Heart right ventricle (tissue), 16 donors: ENCODE data around the gene OTP. TPM values are rescaled to one million over a fixed set of nuclear protein-coding genes. Genes with fewer than 3 reads are reported as not detected.

Experiments
- ATAC-seq, 8 donors: fragments of 200-7000 bp; cut with Tn5 transposase; one replicate each; pipeline ENCODE4 v1.9.1; 2020; ENCODE audit warnings: mild to moderate bottlenecking in 8 of 8, moderate library complexity in 8 of 8, moderate number of reproducible peaks in 1 of 8
- DNase-seq, 2 donors: peaks; one replicate each; pipeline ENCODE4 v3.0.0-alpha.2; 2020
- H3K27ac ChIP-seq, 10 donors: fragments of 200-600 bp; sonication (generic) in 2 of 10; one replicate each; pipeline versions ENCODE4 v1.5.0 to v1.8.0; 2020 to 2022; ENCODE audit warnings: mild to moderate bottlenecking in 3 of 10
- H3K27me3 ChIP-seq, 7 donors: fragments of 200-600 bp; one replicate each; pipeline ENCODE4 v1.8.0; 2021 to 2022; ENCODE audit warnings: mild to moderate bottlenecking in 2 of 7
- H3K36me3 ChIP-seq, 9 donors: fragments of 200-600 bp; sonication (generic) in 1 of 9; one replicate each; pipeline versions ENCODE4 v1.5.0 to v1.8.0; 2020 to 2022; ENCODE audit warnings: mild to moderate bottlenecking in 2 of 9
- H3K4me1 ChIP-seq, 9 donors: fragments of 200-600 bp; sonication (generic) in 1 of 9; one replicate each; pipeline versions ENCODE4 v1.5.0 to v1.8.0; 2020 to 2022; ENCODE audit warnings: mild to moderate bottlenecking in 4 of 9
- H3K4me3 ChIP-seq, 10 donors: fragments of 200-600 bp; sonication (generic) in 2 of 10; one replicate each; pipeline versions ENCODE4 v1.5.0 to v1.8.0; 2020 to 2022; ENCODE audit warnings: mild to moderate bottlenecking in 7 of 10, moderate library complexity in 2 of 10
- H3K9me3 ChIP-seq, 11 donors: fragments of 200-600 bp in 10 of 11; sonication (generic) in 2 of 11; one replicate each; pipeline versions ENCODE4 v1.5.0 to v1.8.0; 2013 to 2022; ENCODE audit warnings: mild to moderate bottlenecking in 2 of 11, control low read depth in 1 of 11, moderate library complexity in 1 of 11
- CTCF ChIP-seq, 9 donors: fragments of 200-600 bp; sonication (generic) in 2 of 9; IDR thresholded peaks; one replicate each; pipeline versions ENCODE4 v1.5.0 to v1.8.0; 2021 to 2022; ENCODE audit warnings: antibody characterized with exemption in 9 of 9, mild to moderate bottlenecking in 5 of 9, moderate library complexity in 1 of 9
- WGBS, 2 donors: extraction: QIAGEN DNeasy Blood & Tissue Kit; methylation state at CpG; one replicate each; pipeline ENCODE4 v1.1.7; 2013; ENCODE audit warnings: inconsistent platforms in 1 of 2; 5-methylcytosine and 5-hydroxymethylcytosine counted together
- intact Hi-C, 10 donors: fragments of 100-400 bp; cut with DNase I; formaldehyde crosslinking; loops; one replicate each; pipeline versions ENCODE4 v1.11.1 to v1.14.2; 2022
- polyA plus RNA-seq, 2 donors: library from polyadenylated mRNA; stranded (reverse); fragments of 200-250 nt; gene quantifications; one replicate each; pipeline ENCODE4 v1.2.3, GENCODE V29; 2013
- total RNA-seq, 10 donors: library from RNA; stranded (reverse); fragmentation: NEBNext Ultra II Directional in 3 of 10; extraction: Animal tissue kit (Norgen Biotek cat#: 25700) in 3 of 10; gene quantifications; one replicate each; pipeline versions ENCODE4 v1.2.1 to v1.2.4, GENCODE V29; 2021 to 2023
- donor health status: Arrhythmogenic right ventricular cardiomyopathy.
- donor health status: ischemic (EF 13 %, LVEDD 7.1; RV severe dilation, severe dysfunction).
- donor health status: healthy with polysubstance abuse.
- donor health status: DM: no; HTN: yes; CAD: no.
- donor health status: DM: no; HTN: no; CAD: no.
- donor health status: ischemic (EF 25% LVEDD 6.9; RV normal size, moderate dysfunction).
- donor health status: ischemic (EF 25% LVEDD 5.7; RV mildly dilated, moderate dysfunction).
- donor health status: healthy.
- donor health status: DM: yes; HTN: yes; CAD: no.
- donor health status: Ischemic cardiomyopathy.
- donor health status: ischemic (EF 35%, LVEDD 5.7; RV mildly dilated, moderate dysfunction).
- donor health status: nonischemic (EF 11% LVEDD 7.7; RV severe dilation, severe dysfunction).
- donor health status: DM: yes; HTN: yes; CAD: no.
- donor health status: PGD.
- donor health status: ischemic (EF 29% LVEDD 5.4; RV normal size, mild dysfunction).
- donor health status: nonischemic (EF 23%, LVEDD 6.1; RV moderate dilation, normal function).

The OTP gene
- total and polyA plus RNA-seq, 12 donors = not detected

GRCh38 chr5:77635917-77636640 is 2.4 kb downstream of the OTP start:
- intact Hi-C loops = no loop called here
- Histone ChIP-seq H3K4me1 (peaks cover 2 to 44% (median 20%) of the 10 kb centered on the region in 9 donors), H3K27ac (no peak overlapping the region), H3K4me3 (no peak overlapping the region), H3K36me3 (no peaks in the 10 kb centered on the region), H3K9me3 (no peaks in the 10 kb centered on the region), H3K27me3 (peaks cover 57 to 100% (median 100%) of the 10 kb centered on the region in 7 donors)
- ATAC-seq (no peak), DNase-seq (no peak)
- 5 to 6% methylated on average over 30 of the region's 30 CpGs for WGBS, 2 donors
- no peak for TF ChIP-seq CTCF (IDR thresholded peaks at IDR 0.05)

GRCh38 chr5:77635067-77635916 is 3.2 kb downstream of the OTP start:
- H3K9me3 ChIP-seq = no peaks in the 10 kb centered on the region
- TF ChIP-seq CTCF (IDR thresholded peaks at IDR 0.05) = no peak
- H3K27me3 ChIP-seq = peaks cover 50 to 100% (median 100%) of the 10 kb centered on the region in 7 donors
- H3K27ac ChIP-seq = no peak overlapping the region
- WGBS, 2 donors = 16 to 20% methylated on average over 11 of the region's 11 CpGs
- no peak for ATAC-seq
- intact Hi-C loops = no loop called here
- no peak for DNase-seq
- H3K4me3 ChIP-seq = no peak overlapping the region
- H3K36me3 ChIP-seq = no peaks in the 10 kb centered on the region
- H3K4me1 ChIP-seq = peaks cover 4 to 45% (median 22%) of the 10 kb centered on the region in 9 donors

GRCh38 chr5:77633709-77634108 is 4.8 kb downstream of the OTP start:
- WGBS, 2 donors = 12 to 14% methylated on average over 5 of the region's 5 CpGs
- no peak overlapping the region for H3K4me3 ChIP-seq
- ATAC-seq = no peak
- no peak overlapping the region for H3K27ac ChIP-seq
- no peak for TF ChIP-seq CTCF (IDR thresholded peaks at IDR 0.05)
- H3K27me3 ChIP-seq = peaks cover 44 to 100% (median 100%) of the 10 kb centered on the region in 7 donors
- H3K4me1 ChIP-seq = peaks cover 2 to 51% (median 23%) of the 10 kb centered on the region in 9 donors
- intact Hi-C loops = no loop called here
- H3K9me3 ChIP-seq = no peaks in the 10 kb centered on the region
- DNase-seq = no peak
- H3K36me3 ChIP-seq = no peaks in the 10 kb centered on the region

- H3K4me1 ChIP-seq = peaks cover 2 to 48% (median 21%) of the 10 kb centered on the region in 9 donors
- intact Hi-C loops = no loop called here
- WGBS, 2 donors = 9 to 12% methylated on average over 8 of the region's 8 CpGs
- no peak for TF ChIP-seq CTCF (IDR thresholded peaks at IDR 0.05)
- H3K4me3 ChIP-seq = no peak overlapping the region
- H3K27ac ChIP-seq = no peak overlapping the region
- DNase-seq (no peak), ATAC-seq (no peak)
- no peaks in the 10 kb centered on the region for H3K9me3 ChIP-seq
- no peaks in the 10 kb centered on the region for H3K36me3 ChIP-seq
- H3K27me3 ChIP-seq = peaks cover 44 to 100% (median 100%) of the 10 kb centered on the region in 7 donors
These were observed 5.3 kb downstream of the OTP start for GRCh38 chr5:77633207-77633675.
